ENCODE results near the gene B4GALNT1. TPM values are rescaled to one million over a fixed set of nuclear protein-coding genes. Genes with fewer than 3 reads are reported as not detected.

The B4GALNT1 gene
- total and polyA plus RNA-seq, 9 of the 15 experiments (the other 6 are each of a cell fraction or from before 2014, with no cell fraction given): 1.0 to 32.2 (median 9.8) TPM

DNA sequence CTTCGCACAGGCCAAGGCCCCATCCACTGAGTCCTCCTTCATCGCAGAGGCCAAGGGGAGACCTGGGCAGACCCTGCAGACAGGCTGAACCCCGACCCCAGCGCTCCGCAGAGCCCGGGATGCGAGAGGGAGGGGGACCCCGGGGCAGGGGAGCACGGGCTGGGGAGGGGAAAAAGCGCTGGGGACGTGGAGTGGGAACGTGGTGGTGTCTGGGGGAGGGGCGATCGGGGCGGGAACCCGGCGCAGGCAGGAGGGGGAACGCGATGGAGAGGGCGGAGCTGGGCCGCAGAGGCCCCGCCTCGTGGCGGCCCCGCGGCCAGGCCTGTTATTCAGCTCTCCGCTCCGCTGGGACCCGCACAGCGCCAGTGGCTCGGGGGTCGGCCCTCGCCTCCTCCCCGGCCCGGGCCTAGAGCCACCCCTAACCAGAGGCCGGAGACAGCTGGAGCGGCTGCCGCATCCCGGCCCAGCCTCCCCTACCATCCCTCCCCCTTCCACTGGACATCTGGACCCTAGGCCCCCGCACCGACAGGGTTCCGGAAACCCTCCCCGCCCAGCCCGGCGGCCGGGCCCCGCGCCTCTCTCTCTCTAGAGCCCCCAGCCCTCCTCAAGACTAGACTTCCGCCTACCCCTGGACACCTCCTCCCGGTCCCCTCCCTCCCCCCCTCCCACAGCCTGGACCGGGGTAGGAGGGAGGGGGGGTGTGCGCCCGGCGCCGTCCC, 21.7 kb downstream of the B4GALNT1 start, which contains the start of gene ARHGEF25 (continued):
- TF ChIP-seq, protein P1, sequence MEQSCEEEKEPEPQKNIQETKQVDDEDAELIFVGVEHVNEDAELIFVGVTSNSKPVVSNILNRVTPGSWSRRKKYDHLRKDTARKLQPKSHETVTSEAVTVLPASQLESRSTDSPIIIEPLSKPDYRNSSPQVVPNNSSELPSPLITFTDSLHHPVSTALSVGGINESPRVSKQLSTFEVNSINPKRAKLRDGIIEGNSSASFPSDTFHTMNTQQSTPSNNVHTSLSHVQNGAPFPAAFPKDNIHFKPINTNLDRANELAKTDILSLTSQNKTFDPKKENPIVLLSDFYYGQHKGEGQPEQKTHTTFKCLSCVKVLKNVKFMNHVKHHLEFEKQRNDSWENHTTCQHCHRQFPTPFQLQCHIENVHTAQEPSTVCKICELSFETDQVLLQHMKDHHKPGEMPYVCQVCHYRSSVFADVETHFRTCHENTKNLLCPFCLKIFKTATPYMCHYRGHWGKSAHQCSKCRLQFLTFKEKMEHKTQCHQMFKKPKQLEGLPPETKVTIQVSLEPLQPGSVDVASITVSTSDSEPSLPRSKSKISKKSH (CRISPR knock-in tag; IDR thresholded peaks at IDR 0.05): no peak
- TF ChIP-seq, protein P2, sequence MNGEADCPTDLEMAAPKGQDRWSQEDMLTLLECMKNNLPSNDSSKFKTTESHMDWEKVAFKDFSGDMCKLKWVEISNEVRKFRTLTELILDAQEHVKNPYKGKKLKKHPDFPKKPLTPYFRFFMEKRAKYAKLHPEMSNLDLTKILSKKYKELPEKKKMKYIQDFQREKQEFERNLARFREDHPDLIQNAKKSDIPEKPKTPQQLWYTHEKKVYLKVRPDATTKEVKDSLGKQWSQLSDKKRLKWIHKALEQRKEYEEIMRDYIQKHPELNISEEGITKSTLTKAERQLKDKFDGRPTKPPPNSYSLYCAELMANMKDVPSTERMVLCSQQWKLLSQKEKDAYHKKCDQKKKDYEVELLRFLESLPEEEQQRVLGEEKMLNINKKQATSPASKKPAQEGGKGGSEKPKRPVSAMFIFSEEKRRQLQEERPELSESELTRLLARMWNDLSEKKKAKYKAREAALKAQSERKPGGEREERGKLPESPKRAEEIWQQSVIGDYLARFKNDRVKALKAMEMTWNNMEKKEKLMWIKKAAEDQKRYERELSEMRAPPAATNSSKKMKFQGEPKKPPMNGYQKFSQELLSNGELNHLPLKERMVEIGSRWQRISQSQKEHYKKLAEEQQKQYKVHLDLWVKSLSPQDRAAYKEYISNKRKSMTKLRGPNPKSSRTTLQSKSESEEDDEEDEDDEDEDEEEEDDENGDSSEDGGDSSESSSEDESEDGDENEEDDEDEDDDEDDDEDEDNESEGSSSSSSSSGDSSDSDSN (IDR thresholded peaks at IDR 0.05; ENCODE audit: borderline replicate concordance in 1 of 2, low read depth in 2 of 2, low read length in 2 of 2): no peak
- TF ChIP-seq, protein P3, sequence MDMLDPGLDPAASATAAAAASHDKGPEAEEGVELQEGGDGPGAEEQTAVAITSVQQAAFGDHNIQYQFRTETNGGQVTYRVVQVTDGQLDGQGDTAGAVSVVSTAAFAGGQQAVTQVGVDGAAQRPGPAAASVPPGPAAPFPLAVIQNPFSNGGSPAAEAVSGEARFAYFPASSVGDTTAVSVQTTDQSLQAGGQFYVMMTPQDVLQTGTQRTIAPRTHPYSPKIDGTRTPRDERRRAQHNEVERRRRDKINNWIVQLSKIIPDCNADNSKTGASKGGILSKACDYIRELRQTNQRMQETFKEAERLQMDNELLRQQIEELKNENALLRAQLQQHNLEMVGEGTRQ (CRISPR knock-in tag; IDR thresholded peaks at IDR 0.05): no peak
- TF ChIP-seq HNRNPLL (IDR thresholded peaks at IDR 0.05; ENCODE audit: low read depth, low read length, poor library complexity, severe bottlenecking) (no peak), SETDB1 (IDR thresholded peaks at IDR 0.05; ENCODE audit: low read length) (no peak), CXXC5 (CRISPR knock-in tag; IDR thresholded peaks at IDR 0.05) (peak; percentile 63), PTRF (tag; IDR thresholded peaks at IDR 0.05) (no peak), SAFB (IDR thresholded peaks at IDR 0.05; ENCODE audit: borderline replicate concordance, low read depth, low read length) (no peak), TAF1 (IDR thresholded peaks at IDR 0.05; ENCODE audit: control insufficient read depth, extremely low read depth, insufficient read depth, low read length, severe bottlenecking) (peak; percentile 60), ELF1 (tag; IDR thresholded peaks at IDR 0.05) (no peak), RB1 (IDR thresholded peaks at IDR 0.05; ENCODE audit: low read depth) (peak; percentile 65; the same call in 1 of the 2 replicates), TEAD2 (tag; IDR thresholded peaks at IDR 0.05) (no peak), MAFF (IDR thresholded peaks at IDR 0.05; ENCODE audit: low read length) (no peak), HOXB6 (CRISPR knock-in tag; IDR thresholded peaks at IDR 0.05; ENCODE audit: borderline replicate concordance) (no peak), U2AF2 (optimal IDR thresholded peaks at IDR 0.05; ENCODE audit: low read depth, low read length) (no peak)
- TF ChIP-seq, protein P4, sequence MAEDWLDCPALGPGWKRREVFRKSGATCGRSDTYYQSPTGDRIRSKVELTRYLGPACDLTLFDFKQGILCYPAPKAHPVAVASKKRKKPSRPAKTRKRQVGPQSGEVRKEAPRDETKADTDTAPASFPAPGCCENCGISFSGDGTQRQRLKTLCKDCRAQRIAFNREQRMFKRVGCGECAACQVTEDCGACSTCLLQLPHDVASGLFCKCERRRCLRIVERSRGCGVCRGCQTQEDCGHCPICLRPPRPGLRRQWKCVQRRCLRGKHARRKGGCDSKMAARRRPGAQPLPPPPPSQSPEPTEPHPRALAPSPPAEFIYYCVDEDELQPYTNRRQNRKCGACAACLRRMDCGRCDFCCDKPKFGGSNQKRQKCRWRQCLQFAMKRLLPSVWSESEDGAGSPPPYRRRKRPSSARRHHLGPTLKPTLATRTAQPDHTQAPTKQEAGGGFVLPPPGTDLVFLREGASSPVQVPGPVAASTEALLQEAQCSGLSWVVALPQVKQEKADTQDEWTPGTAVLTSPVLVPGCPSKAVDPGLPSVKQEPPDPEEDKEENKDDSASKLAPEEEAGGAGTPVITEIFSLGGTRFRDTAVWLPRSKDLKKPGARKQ (CRISPR knock-in tag; IDR thresholded peaks at IDR 0.05): no peak
- TF ChIP-seq, protein P5, sequence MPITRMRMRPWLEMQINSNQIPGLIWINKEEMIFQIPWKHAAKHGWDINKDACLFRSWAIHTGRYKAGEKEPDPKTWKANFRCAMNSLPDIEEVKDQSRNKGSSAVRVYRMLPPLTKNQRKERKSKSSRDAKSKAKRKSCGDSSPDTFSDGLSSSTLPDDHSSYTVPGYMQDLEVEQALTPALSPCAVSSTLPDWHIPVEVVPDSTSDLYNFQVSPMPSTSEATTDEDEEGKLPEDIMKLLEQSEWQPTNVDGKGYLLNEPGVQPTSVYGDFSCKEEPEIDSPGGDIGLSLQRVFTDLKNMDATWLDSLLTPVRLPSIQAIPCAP (CRISPR knock-in tag; IDR thresholded peaks at IDR 0.05; ENCODE audit: borderline replicate concordance): no peak
- TF ChIP-seq, protein P6, sequence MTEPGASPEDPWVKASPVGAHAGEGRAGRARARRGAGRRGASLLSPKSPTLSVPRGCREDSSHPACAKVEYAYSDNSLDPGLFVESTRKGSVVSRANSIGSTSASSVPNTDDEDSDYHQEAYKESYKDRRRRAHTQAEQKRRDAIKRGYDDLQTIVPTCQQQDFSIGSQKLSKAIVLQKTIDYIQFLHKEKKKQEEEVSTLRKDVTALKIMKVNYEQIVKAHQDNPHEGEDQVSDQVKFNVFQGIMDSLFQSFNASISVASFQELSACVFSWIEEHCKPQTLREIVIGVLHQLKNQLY (CRISPR knock-in tag; conservative IDR thresholded peaks at IDR 0.05): no peak
